GM10847 (cell line): ENCODE measurements around the gene PROB1.

Experiments
- POLR2A ChIP-seq: IDR thresholded peaks from 2 replicates; pipeline ENCODE4 v1.6.1; 2011; ENCODE audit not compliant: insufficient read length; ENCODE audit errors: extremely low read depth

Gene PROB1

GRCh38 chr5:139416651-139417050 is 21.7 kb upstream of the PROB1 start:
- no peak for TF ChIP-seq POLR2A

GRCh38 chr5:139415869-139416268 is 21.0 kb upstream of the PROB1 start:
- TF ChIP-seq POLR2A, result no peak

- TF ChIP-seq POLR2A, result no peak
Observed at GRCh38 chr5:139415221-139415861, 20.4 kb upstream of the PROB1 start.

GRCh38 chr5:139414581-139415130 is 19.8 kb upstream of the PROB1 start:
- TF ChIP-seq POLR2A, result no peak

GRCh38 chr5:139413963-139414362 is 19.1 kb upstream of the PROB1 start:
- TF ChIP-seq POLR2A, result no peak

- TF ChIP-seq POLR2A, result no peak
Observed at GRCh38 chr5:139413153-139413552, 18.2 kb upstream of the PROB1 start.

GRCh38 chr5:139410993-139411828 is 16.3 kb upstream of the PROB1 start:
- TF ChIP-seq POLR2A, result no peak

GRCh38 chr5:139410121-139410992 is 15.5 kb upstream of the PROB1 start:
- no peak for TF ChIP-seq POLR2A

- TF ChIP-seq POLR2A, result no peak
Observed at GRCh38 chr5:139408191-139408590, 13.3 kb upstream of the PROB1 start.

- TF ChIP-seq POLR2A, result no peak
Observed at GRCh38 chr5:139407517-139407916, 12.6 kb upstream of the PROB1 start.

- no peak for TF ChIP-seq POLR2A
Observed at GRCh38 chr5:139406963-139407362, 12.1 kb upstream of the PROB1 start.

- TF ChIP-seq POLR2A, result no peak
Observed at GRCh38 chr5:139404484-139404840, 9.6 kb upstream of the PROB1 start.

GRCh38 chr5:139403787-139404483 is 9.0 kb upstream of the PROB1 start, which contains the start of gene SPATA24:
Gene SPATA24 (minus strand): TSS chr5:139404089. CDS start chr5:139404060, 29 bp downstream.
- TF ChIP-seq POLR2A, result no peak

GRCh38 chr5:139403418-139403786 is 8.5 kb upstream of the PROB1 start:
- TF ChIP-seq POLR2A, result no peak

- TF ChIP-seq POLR2A, result no peak
Observed at GRCh38 chr5:139402561-139403158, 7.8 kb upstream of the PROB1 start.

GRCh38 chr5:139401546-139401945 is 6.6 kb upstream of the PROB1 start:
- no peak for TF ChIP-seq POLR2A
